ENCODE measurements around the gene YDJC. TPM values are rescaled to one million over a fixed set of nuclear protein-coding genes. Genes with fewer than 3 reads are reported as not detected.
"Not testable (repeated sequence)": the region's sequence is repeated elsewhere in the genome, so short reads cannot be mapped to it uniquely, and the experiment has no call there.

YDJC gene
- polyA plus RNA-seq, 2 donors, result 28.5 to 31.4 TPM

GRCh38 chr22:21611210-21611977, 18.4 kb downstream of the YDJC start:
- peaks cover 9 to 10% of the 10 kb centered on the region in 2 donors for H3K36me3 ChIP-seq (ENCODE audit: control insufficient read depth in 2 of 2, insufficient read depth in 2 of 2, low read length in 1 of 2)
- H3K27ac ChIP-seq (ENCODE audit: low read depth in 2 of 2, low read length in 1 of 2), result peak overlapping the region in 1 of 2 donors; percentile 3
- no peak overlapping the region for H3K4me3 ChIP-seq (ENCODE audit: low read depth in 1 of 2, low read length in 2 of 2)
- H3K27me3 ChIP-seq (ENCODE audit: control insufficient read depth in 1 of 2, insufficient read depth in 2 of 2, low read length in 2 of 2), result no peaks in the 10 kb centered on the region
- 89 to 91% methylated on average over 4 of the region's 4 CpGs for WGBS, 2 donors
- peaks cover 3 to 4% of the 10 kb centered on the region in 2 donors for H3K4me1 ChIP-seq (ENCODE audit: control insufficient read depth in 2 of 2, insufficient read depth in 2 of 2, low read length in 1 of 2)
- H3K9me3 ChIP-seq (ENCODE audit: control insufficient read depth in 2 of 2, insufficient read depth in 1 of 2, low read depth in 1 of 2, low read length in 1 of 2), result no peaks in the 10 kb centered on the region

GRCh38 chr22:21609556-21610157, 20.2 kb downstream of the YDJC start:
- not testable (repeated sequence) for H3K4me1 ChIP-seq (ENCODE audit: control insufficient read depth in 2 of 2, insufficient read depth in 2 of 2, low read length in 1 of 2); H3K9me3 ChIP-seq (ENCODE audit: control insufficient read depth in 2 of 2, insufficient read depth in 1 of 2, low read depth in 1 of 2, low read length in 1 of 2); H3K27ac ChIP-seq (ENCODE audit: low read depth in 2 of 2, low read length in 1 of 2); H3K36me3 ChIP-seq (ENCODE audit: control insufficient read depth in 2 of 2, insufficient read depth in 2 of 2, low read length in 1 of 2); H3K4me3 ChIP-seq (ENCODE audit: low read depth in 1 of 2, low read length in 2 of 2); H3K27me3 ChIP-seq (ENCODE audit: control insufficient read depth in 1 of 2, insufficient read depth in 2 of 2, low read length in 2 of 2)
- 97% methylated on average over 11 of the region's 11 CpGs for WGBS, 2 donors

GRCh38 chr22:21606775-21607174, 23.0 kb downstream of the YDJC start:
- 89 to 96% methylated on average over 8 of the region's 8 CpGs for WGBS, 2 donors
- H3K36me3 ChIP-seq (ENCODE audit: control insufficient read depth in 2 of 2, insufficient read depth in 2 of 2, low read length in 1 of 2), result peaks cover 5 to 7% of the 10 kb centered on the region in 2 donors

GRCh38 chr22:21605887-21606564, 23.8 kb downstream of the YDJC start:
- Histone ChIP-seq H3K27me3 (ENCODE audit: control insufficient read depth in 1 of 2, insufficient read depth in 2 of 2, low read length in 2 of 2) (no peaks in the 10 kb centered on the region), H3K27ac (ENCODE audit: low read depth in 2 of 2, low read length in 1 of 2) (no peak overlapping the region), H3K36me3 (ENCODE audit: control insufficient read depth in 2 of 2, insufficient read depth in 2 of 2, low read length in 1 of 2) (peaks cover under 1 to 2% of the 10 kb centered on the region in 2 donors), H3K4me3 (ENCODE audit: low read depth in 1 of 2, low read length in 2 of 2) (no peak overlapping the region), H3K9me3 (ENCODE audit: control insufficient read depth in 2 of 2, insufficient read depth in 1 of 2, low read depth in 1 of 2, low read length in 1 of 2) (no peaks in the 10 kb centered on the region), H3K4me1 (ENCODE audit: control insufficient read depth in 2 of 2, insufficient read depth in 2 of 2, low read length in 1 of 2) (peaks cover 2 to 3% of the 10 kb centered on the region in 2 donors)
- WGBS, 2 donors, result 95 to 99% methylated on average over 7 of the region's 7 CpGs

More at GRCh38 chr22:21606775-21607174, 23.0 kb downstream of the YDJC start:
- Histone ChIP-seq H3K9me3 (ENCODE audit: control insufficient read depth in 2 of 2, insufficient read depth in 1 of 2, low read depth in 1 of 2, low read length in 1 of 2) (no peaks in the 10 kb centered on the region), H3K27me3 (ENCODE audit: control insufficient read depth in 1 of 2, insufficient read depth in 2 of 2, low read length in 2 of 2) (no peaks in the 10 kb centered on the region), H3K4me3 (ENCODE audit: low read depth in 1 of 2, low read length in 2 of 2) (no peak overlapping the region), H3K27ac (ENCODE audit: low read depth in 2 of 2, low read length in 1 of 2) (no peak overlapping the region), H3K4me1 (ENCODE audit: control insufficient read depth in 2 of 2, insufficient read depth in 2 of 2, low read length in 1 of 2) (peaks cover 2 to 3% of the 10 kb centered on the region in 2 donors)

- Histone ChIP-seq H3K27ac (ENCODE audit: low read depth in 2 of 2, low read length in 1 of 2) (no peak overlapping the region), H3K9me3 (ENCODE audit: control insufficient read depth in 2 of 2, insufficient read depth in 1 of 2, low read depth in 1 of 2, low read length in 1 of 2) (no peaks in the 10 kb centered on the region), H3K27me3 (ENCODE audit: control insufficient read depth in 1 of 2, insufficient read depth in 2 of 2, low read length in 2 of 2) (no peaks in the 10 kb centered on the region), H3K36me3 (ENCODE audit: control insufficient read depth in 2 of 2, insufficient read depth in 2 of 2, low read length in 1 of 2) (peaks cover 0 to 2% of the 10 kb centered on the region in 2 donors), H3K4me1 (ENCODE audit: control insufficient read depth in 2 of 2, insufficient read depth in 2 of 2, low read length in 1 of 2) (peaks cover 2 to 3% of the 10 kb centered on the region in 2 donors), H3K4me3 (ENCODE audit: low read depth in 1 of 2, low read length in 2 of 2) (no peak overlapping the region)
- 88 to 89% methylated on average over 9 of the region's 9 CpGs for WGBS, 2 donors
Observed at GRCh38 chr22:21603973-21604372, 25.8 kb downstream of the YDJC start.

DNA sequence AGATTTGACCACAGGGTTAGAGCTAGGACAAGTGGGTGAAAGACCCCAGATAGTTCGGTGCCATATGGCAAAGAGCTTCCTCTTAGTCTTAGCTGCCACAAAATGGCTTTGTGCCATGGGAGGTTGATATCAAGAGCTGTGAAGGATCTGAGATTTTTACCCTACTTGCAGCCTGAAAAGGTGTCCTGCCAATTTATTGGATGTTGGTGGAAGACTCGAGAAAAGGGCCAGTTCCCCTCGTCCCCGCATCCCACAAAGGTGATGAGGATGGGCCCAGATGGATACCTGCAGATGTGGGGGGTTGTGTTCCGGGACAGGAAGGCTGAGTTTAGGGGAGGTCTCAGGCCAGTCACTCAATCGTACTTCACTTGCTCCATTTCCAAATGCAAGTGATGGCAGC, 27.2 kb downstream of the YDJC start:
- Histone ChIP-seq H3K9me3 (ENCODE audit: control insufficient read depth in 2 of 2, insufficient read depth in 1 of 2, low read depth in 1 of 2, low read length in 1 of 2) (no peaks in the 10 kb centered on the region), H3K4me3 (ENCODE audit: low read depth in 1 of 2, low read length in 2 of 2) (no peak overlapping the region), H3K27ac (ENCODE audit: low read depth in 2 of 2, low read length in 1 of 2) (no peak overlapping the region), H3K4me1 (ENCODE audit: control insufficient read depth in 2 of 2, insufficient read depth in 2 of 2, low read length in 1 of 2) (peaks cover 0 to 3% of the 10 kb centered on the region in 2 donors), H3K36me3 (ENCODE audit: control insufficient read depth in 2 of 2, insufficient read depth in 2 of 2, low read length in 1 of 2) (peaks cover 0 to 4% of the 10 kb centered on the region in 2 donors), H3K27me3 (ENCODE audit: control insufficient read depth in 1 of 2, insufficient read depth in 2 of 2, low read length in 2 of 2) (no peaks in the 10 kb centered on the region)
- 90 to 94% methylated on average over 6 of the region's 6 CpGs for WGBS, 2 donors

DNA sequence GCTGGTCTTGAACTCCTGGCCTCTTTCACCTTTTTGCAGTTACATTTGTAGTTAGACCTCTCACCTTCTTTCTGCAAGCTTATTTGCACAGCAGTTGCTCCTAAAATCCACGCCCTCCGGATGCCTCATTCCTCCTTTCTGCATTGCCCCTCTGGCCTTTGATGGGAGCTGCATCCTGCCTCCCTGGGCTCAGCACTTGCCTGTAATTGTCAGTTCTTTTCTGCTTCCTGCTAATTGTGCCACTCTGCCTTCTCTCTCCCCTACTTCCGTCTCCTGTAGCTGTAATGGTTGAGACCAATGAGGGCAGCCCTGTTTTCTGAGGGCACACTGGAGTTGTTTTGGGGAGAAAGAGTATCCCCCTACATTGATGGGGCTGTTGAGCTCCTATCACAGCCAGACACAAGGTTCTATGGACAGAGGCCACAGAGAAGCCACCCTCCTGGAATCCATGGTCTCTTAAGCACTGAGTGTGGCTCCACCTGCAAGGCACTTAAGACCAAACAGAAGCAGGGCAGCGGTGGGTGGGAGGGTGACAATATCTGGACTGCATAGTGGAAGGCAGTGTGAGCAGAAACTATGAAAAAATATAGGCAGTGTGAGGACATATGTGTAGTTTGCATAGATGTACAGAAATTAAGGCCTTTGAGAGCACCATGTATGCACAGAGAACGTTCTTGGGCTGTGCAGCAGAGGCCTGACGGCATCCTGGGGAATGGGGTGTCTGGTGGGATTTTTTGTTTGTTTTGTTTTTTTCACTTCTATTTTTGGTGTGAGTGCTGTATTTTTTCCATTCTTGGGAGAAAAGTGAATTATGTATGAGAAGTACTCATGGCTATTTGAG, 30.5 kb downstream of the YDJC start:
- Histone ChIP-seq H3K27me3 (ENCODE audit: control insufficient read depth in 1 of 2, insufficient read depth in 2 of 2, low read length in 2 of 2) (no peaks in the 10 kb centered on the region), H3K36me3 (ENCODE audit: control insufficient read depth in 2 of 2, insufficient read depth in 2 of 2, low read length in 1 of 2) (peaks cover 9 to 14% of the 10 kb centered on the region in 2 donors)
- 89% methylated on average over 6 of the region's 6 CpGs for WGBS, 2 donors

DNA sequence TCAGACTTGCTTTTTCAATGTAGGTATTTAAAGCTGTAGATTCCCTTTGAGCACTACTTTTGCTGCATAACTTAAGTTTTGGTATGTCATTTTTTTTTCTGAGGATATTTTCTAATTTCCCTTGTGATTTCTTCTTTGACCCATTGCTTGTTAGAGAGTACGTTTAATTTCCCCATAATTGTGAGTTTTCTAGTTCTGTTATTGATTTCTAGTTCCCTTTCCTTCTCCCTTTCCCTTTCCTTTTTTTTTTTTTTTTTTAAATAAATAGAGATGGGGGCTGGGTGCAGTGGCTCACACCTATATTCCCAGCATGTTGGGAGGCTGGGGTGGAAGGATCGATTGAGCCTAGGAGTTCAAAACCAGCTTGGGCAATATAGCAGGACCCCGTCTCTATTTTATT, 31.5 kb downstream of the YDJC start:
- Histone ChIP-seq H3K4me3 (ENCODE audit: low read depth in 1 of 2, low read length in 2 of 2) (no peak overlapping the region), H3K27ac (ENCODE audit: low read depth in 2 of 2, low read length in 1 of 2) (no peak overlapping the region), H3K9me3 (ENCODE audit: control insufficient read depth in 2 of 2, insufficient read depth in 1 of 2, low read depth in 1 of 2, low read length in 1 of 2) (no peaks in the 10 kb centered on the region), H3K4me1 (ENCODE audit: control insufficient read depth in 2 of 2, insufficient read depth in 2 of 2, low read length in 1 of 2) (no peaks in the 10 kb centered on the region), H3K27me3 (ENCODE audit: control insufficient read depth in 1 of 2, insufficient read depth in 2 of 2, low read length in 2 of 2) (no peaks in the 10 kb centered on the region), H3K36me3 (ENCODE audit: control insufficient read depth in 2 of 2, insufficient read depth in 2 of 2, low read length in 1 of 2) (peaks cover 18 to 24% of the 10 kb centered on the region in 2 donors)
- 86 to 92% methylated on average over 3 of the region's 3 CpGs for WGBS, 2 donors

More for the DNA sequence above, 30.5 kb downstream of the YDJC start:
- Histone ChIP-seq H3K9me3 (ENCODE audit: control insufficient read depth in 2 of 2, insufficient read depth in 1 of 2, low read depth in 1 of 2, low read length in 1 of 2) (no peaks in the 10 kb centered on the region), H3K4me1 (ENCODE audit: control insufficient read depth in 2 of 2, insufficient read depth in 2 of 2, low read length in 1 of 2) (no peaks in the 10 kb centered on the region), H3K27ac (ENCODE audit: low read depth in 2 of 2, low read length in 1 of 2) (no peak overlapping the region), H3K4me3 (ENCODE audit: low read depth in 1 of 2, low read length in 2 of 2) (no peak overlapping the region)

Measured in esophagus (tissue), 2 donors.